Thymus (tissue), 14 donors: ENCODE data around the gene CEACAM5. TPM values are rescaled to one million over a fixed set of nuclear protein-coding genes. Genes with fewer than 3 reads are reported as not detected.

ENCODE experiments used
- DNase-seq, 9 donors: peaks; one replicate each; pipeline ENCODE4 v3.0.0-alpha.2; 2013; ENCODE audit warnings: low spot score in 9 of 9, low read depth in 6 of 9, missing footprints in 1 of 9
- H3K27ac ChIP-seq, 2 donors: one replicate each; pipeline ENCODE4 v1.5.1; 2013; ENCODE audit warnings: control low read depth in 1 of 2, low read depth in 1 of 2, low read length in 1 of 2, mild to moderate bottlenecking in 1 of 2, moderate library complexity in 1 of 2
- H3K27me3 ChIP-seq, 2 donors: one replicate each; pipeline ENCODE4 v1.5.1; 2013; ENCODE audit warnings: low read length in 1 of 2; ENCODE audit not compliant: control insufficient read depth in 2 of 2, insufficient read depth in 1 of 2
- H3K36me3 ChIP-seq, 2 donors: one replicate each; pipeline ENCODE4 v1.5.1; 2013; ENCODE audit warnings: low read length in 1 of 2, mild to moderate bottlenecking in 1 of 2, moderate library complexity in 1 of 2; ENCODE audit not compliant: control insufficient read depth in 2 of 2, insufficient read depth in 2 of 2
- H3K4me1 ChIP-seq, 2 donors: one replicate each; pipeline ENCODE4 v1.5.1; 2013; ENCODE audit warnings: low read length in 2 of 2; ENCODE audit not compliant: control insufficient read depth in 2 of 2, insufficient read depth in 2 of 2
- H3K4me3 ChIP-seq, 2 donors: one replicate each; pipeline ENCODE4 v1.5.1; 2013; ENCODE audit warnings: low read length in 2 of 2, control low read depth in 1 of 2, mild to moderate bottlenecking in 1 of 2
- H3K9me3 ChIP-seq, 2 donors: one replicate each; pipeline ENCODE4 v1.5.1; 2013; ENCODE audit warnings: low read length in 1 of 2, mild to moderate bottlenecking in 1 of 2; ENCODE audit not compliant: control insufficient read depth in 2 of 2, insufficient read depth in 1 of 2
- WGBS: extraction: QIAGEN DNeasy Blood & Tissue Kit; methylation state at CpG from one replicate; pipeline ENCODE4 v1.1.7; 2013; 5-methylcytosine and 5-hydroxymethylcytosine counted together
- long read RNA-seq, 10 donors: transcript quantifications; one replicate each; lab custom pipeline, GENCODE V29; 2026
- polyA plus RNA-seq: library from polyadenylated mRNA; stranded (reverse); fragments of 200-250 nt; gene quantifications from one replicate; pipeline ENCODE4 v1.2.3, GENCODE V29; 2013
- total RNA-seq: library from RNA; stranded (reverse); fragments of 120-200 nt; gene quantifications from one replicate; pipeline ENCODE4 v1.2.4, GENCODE V29; 2013
- donor health status: healthy.

CEACAM5 gene
- total RNA-seq, result 0.09 TPM
- polyA plus RNA-seq, result 1.9 TPM
- long read RNA-seq, donor 1, result 0 reads
- long read RNA-seq, donor 2, result 0 reads
- long read RNA-seq, donor 3, result 0 reads
- long read RNA-seq, donor 4, result 0 reads
- long read RNA-seq, donor 5, result 0 reads
- long read RNA-seq, donor 6, result 0 reads
- long read RNA-seq, donor 7, result 0 reads
- long read RNA-seq, donor 8, result 0 reads
- long read RNA-seq, donor 9, result 0 reads
- long read RNA-seq, donor 10, result 0 reads

GRCh38 chr19:41708481-41708880 is at the start of gene CEACAM5:
Gene CEACAM5, plus strand, starts transcription at chr19:41708626. Its CDS starts 106 bp downstream, at chr19:41708732.
- Histone ChIP-seq H3K4me1 (peaks cover 0 to 3% of the 10 kb centered on the region in 2 donors), H3K36me3 (no peaks in the 10 kb centered on the region), H3K4me3 (no peak within 1 kb of the TSS), H3K9me3 (no peaks in the 10 kb centered on the region), H3K27ac (no peak within 1 kb of the TSS), H3K27me3 (peaks cover 0 to 2% of the 10 kb centered on the region in 2 donors)
- 56% methylated on average over 4 of the region's 4 CpGs for WGBS
- no peak for DNase-seq

GRCh38 chr19:41666075-41666474 is 42.4 kb upstream of the CEACAM5 start:
- 79% methylated on average over 2 of the region's 2 CpGs for WGBS
- no peak overlapping the region for H3K27ac ChIP-seq
- no peaks in the 10 kb centered on the region for H3K36me3 ChIP-seq
- no peak for DNase-seq
- no peak overlapping the region for H3K4me3 ChIP-seq
- peaks cover 4 to 6% of the 10 kb centered on the region in 2 donors for H3K9me3 ChIP-seq
- no peaks in the 10 kb centered on the region for H3K4me1 ChIP-seq
- H3K27me3 ChIP-seq, result no peaks in the 10 kb centered on the region

- no peak for DNase-seq
- Histone ChIP-seq H3K27me3 (no peaks in the 10 kb centered on the region), H3K27ac (no peak overlapping the region), H3K36me3 (no peaks in the 10 kb centered on the region), H3K4me1 (no peaks in the 10 kb centered on the region), H3K4me3 (no peak overlapping the region), H3K9me3 (peaks cover 4 to 6% of the 10 kb centered on the region in 2 donors)
- 89% methylated on average over 1 of the region's 1 CpG for WGBS
Observed at GRCh38 chr19:41668315-41668714, 40.1 kb upstream of the CEACAM5 start.

GRCh38 chr19:41670755-41671154 is 37.7 kb upstream of the CEACAM5 start:
- no peak overlapping the region for H3K4me3 ChIP-seq
- DNase-seq, result no peak
- no peaks in the 10 kb centered on the region for H3K27me3 ChIP-seq
- H3K4me1 ChIP-seq, result no peaks in the 10 kb centered on the region
- no peaks in the 10 kb centered on the region for H3K36me3 ChIP-seq
- peaks cover 3 to 4% of the 10 kb centered on the region in 2 donors for H3K9me3 ChIP-seq
- H3K27ac ChIP-seq, result no peak overlapping the region

GRCh38 chr19:41671486-41671885 is 36.9 kb upstream of the CEACAM5 start:
- H3K27me3 ChIP-seq, result no peaks in the 10 kb centered on the region

GRCh38 chr19:41682437-41682836 is 26.0 kb upstream of the CEACAM5 start:
- H3K27me3 ChIP-seq, result peaks cover 0 to 3% of the 10 kb centered on the region in 2 donors
- H3K9me3 ChIP-seq, result no peaks in the 10 kb centered on the region
- H3K4me1 ChIP-seq, result no peaks in the 10 kb centered on the region
- no peak overlapping the region for H3K4me3 ChIP-seq
- 64% methylated on average over 6 of the region's 6 CpGs for WGBS
- no peaks in the 10 kb centered on the region for H3K36me3 ChIP-seq
- DNase-seq, result no peak
- H3K27ac ChIP-seq, result no peak overlapping the region

More at GRCh38 chr19:41671486-41671885, 36.9 kb upstream of the CEACAM5 start:
- Histone ChIP-seq H3K4me3 (no peak overlapping the region), H3K4me1 (no peaks in the 10 kb centered on the region), H3K27ac (no peak overlapping the region), H3K9me3 (no peaks in the 10 kb centered on the region), H3K36me3 (no peaks in the 10 kb centered on the region)
- WGBS, result 88% methylated on average over 5 of the region's 5 CpGs
- no peak for DNase-seq

GRCh38 chr19:41687419-41687818 is 21.0 kb upstream of the CEACAM5 start:
- H3K4me3 ChIP-seq, result no peak overlapping the region
- H3K27me3 ChIP-seq, result peaks cover 0 to 6% of the 10 kb centered on the region in 2 donors
- H3K27ac ChIP-seq, result no peak overlapping the region
- H3K4me1 ChIP-seq, result no peaks in the 10 kb centered on the region
- no peaks in the 10 kb centered on the region for H3K36me3 ChIP-seq
- no peaks in the 10 kb centered on the region for H3K9me3 ChIP-seq
- 93% methylated on average over 3 of the region's 3 CpGs for WGBS
- no peak for DNase-seq

GRCh38 chr19:41688098-41688497 is 20.3 kb upstream of the CEACAM5 start, which contains the start of gene CEACAM7:
Gene CEACAM7, minus strand, starts transcription at chr19:41688270. Its CDS starts 105 bp downstream, at chr19:41688165.
- H3K27ac ChIP-seq, result no peak within 1 kb of the TSS
- no peak within 1 kb of the TSS for H3K4me3 ChIP-seq
- H3K27me3 ChIP-seq, result peaks cover 0 to 6% of the 10 kb centered on the region in 2 donors
- H3K9me3 ChIP-seq, result no peaks in the 10 kb centered on the region
- WGBS, result 96% methylated on average over 1 of the region's 1 CpG
- no peaks in the 10 kb centered on the region for H3K36me3 ChIP-seq
- H3K4me1 ChIP-seq, result no peaks in the 10 kb centered on the region
- no peak for DNase-seq

GRCh38 chr19:41688687-41689086 is 19.7 kb upstream of the CEACAM5 start:
- H3K36me3 ChIP-seq, result no peaks in the 10 kb centered on the region
- DNase-seq, result no peak
- H3K27ac ChIP-seq, result no peak overlapping the region
- 63% methylated on average over 4 of the region's 4 CpGs for WGBS
- no peak overlapping the region for H3K4me3 ChIP-seq
- H3K27me3 ChIP-seq, result peaks cover 0 to 6% of the 10 kb centered on the region in 2 donors
- H3K4me1 ChIP-seq, result no peaks in the 10 kb centered on the region
- H3K9me3 ChIP-seq, result no peaks in the 10 kb centered on the region
